ENCODE data around the gene BPI. TPM values are rescaled to one million over a fixed set of nuclear protein-coding genes. Genes with fewer than 3 reads are reported as not detected.
"Not testable (repeated sequence)": the region's sequence is repeated elsewhere in the genome, so short reads cannot be mapped to it uniquely, and the experiment has no call there.

The BPI gene
- total and polyA plus RNA-seq, 8 donors: 0.35 to 3.2 (median 0.79) TPM

DNA sequence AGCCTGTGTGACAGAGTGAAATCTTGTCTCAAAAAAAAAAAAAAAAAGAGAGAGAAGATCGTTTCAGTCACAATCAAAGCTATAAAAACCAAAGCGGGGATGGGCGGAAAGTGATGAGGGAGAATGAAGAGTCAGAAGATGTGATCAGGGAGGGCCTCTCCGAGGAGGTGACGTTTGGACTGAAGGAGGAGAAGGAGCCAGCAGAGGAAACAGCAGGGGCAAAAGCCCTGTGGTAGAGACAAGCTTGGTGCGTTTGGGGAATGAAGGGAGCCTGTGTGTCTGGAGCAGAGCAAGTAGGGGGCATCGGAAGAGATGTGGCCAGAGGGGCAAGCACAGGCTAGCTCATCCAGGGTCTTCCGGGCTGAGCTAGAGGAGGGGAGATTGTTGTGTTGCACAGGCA is 27.9 kb downstream of the BPI start:
- intact Hi-C loops (cut with DNase I): no loop called here
- H3K4me1 ChIP-seq: no peaks in the 10 kb centered on the region
- TF ChIP-seq, protein P1, sequence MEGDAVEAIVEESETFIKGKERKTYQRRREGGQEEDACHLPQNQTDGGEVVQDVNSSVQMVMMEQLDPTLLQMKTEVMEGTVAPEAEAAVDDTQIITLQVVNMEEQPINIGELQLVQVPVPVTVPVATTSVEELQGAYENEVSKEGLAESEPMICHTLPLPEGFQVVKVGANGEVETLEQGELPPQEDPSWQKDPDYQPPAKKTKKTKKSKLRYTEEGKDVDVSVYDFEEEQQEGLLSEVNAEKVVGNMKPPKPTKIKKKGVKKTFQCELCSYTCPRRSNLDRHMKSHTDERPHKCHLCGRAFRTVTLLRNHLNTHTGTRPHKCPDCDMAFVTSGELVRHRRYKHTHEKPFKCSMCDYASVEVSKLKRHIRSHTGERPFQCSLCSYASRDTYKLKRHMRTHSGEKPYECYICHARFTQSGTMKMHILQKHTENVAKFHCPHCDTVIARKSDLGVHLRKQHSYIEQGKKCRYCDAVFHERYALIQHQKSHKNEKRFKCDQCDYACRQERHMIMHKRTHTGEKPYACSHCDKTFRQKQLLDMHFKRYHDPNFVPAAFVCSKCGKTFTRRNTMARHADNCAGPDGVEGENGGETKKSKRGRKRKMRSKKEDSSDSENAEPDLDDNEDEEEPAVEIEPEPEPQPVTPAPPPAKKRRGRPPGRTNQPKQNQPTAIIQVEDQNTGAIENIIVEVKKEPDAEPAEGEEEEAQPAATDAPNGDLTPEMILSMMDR (IDR thresholded peaks at IDR 0.05): no peak
- DNase-seq (no peak), ATAC-seq (no peak)
- H3K27ac ChIP-seq: no peak overlapping the region
- H3K4me3 ChIP-seq: no peak overlapping the region
- peaks cover 0 to 43% of the 10 kb centered on the region in 2 donors for H3K27me3 ChIP-seq
- peaks cover 0 to 16% of the 10 kb centered on the region in 2 donors for H3K36me3 ChIP-seq
- H3K9me3 ChIP-seq: no peaks in the 10 kb centered on the region

DNA sequence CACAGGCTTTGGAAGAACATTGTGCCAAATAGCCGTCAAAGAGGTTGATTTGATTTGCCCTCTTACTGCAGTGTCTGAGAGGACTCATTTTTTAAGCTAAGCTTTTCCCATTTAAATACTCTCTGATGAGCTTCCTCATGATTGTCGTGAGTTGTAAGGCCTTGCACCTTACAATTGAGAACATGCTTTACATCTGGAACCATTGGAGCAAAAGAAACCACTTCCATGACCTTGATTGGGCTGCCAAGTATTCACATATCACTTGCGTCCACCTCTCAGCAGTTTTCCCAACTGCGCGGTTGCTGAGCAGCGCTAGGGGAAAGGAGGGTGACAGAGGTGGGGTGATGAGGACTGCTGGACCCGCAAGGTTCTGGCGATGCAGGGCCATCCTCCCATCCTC is 30.1 kb downstream of the BPI start:
- intact Hi-C loops (cut with DNase I): no loop called here
- ATAC-seq: no peak

DNA sequence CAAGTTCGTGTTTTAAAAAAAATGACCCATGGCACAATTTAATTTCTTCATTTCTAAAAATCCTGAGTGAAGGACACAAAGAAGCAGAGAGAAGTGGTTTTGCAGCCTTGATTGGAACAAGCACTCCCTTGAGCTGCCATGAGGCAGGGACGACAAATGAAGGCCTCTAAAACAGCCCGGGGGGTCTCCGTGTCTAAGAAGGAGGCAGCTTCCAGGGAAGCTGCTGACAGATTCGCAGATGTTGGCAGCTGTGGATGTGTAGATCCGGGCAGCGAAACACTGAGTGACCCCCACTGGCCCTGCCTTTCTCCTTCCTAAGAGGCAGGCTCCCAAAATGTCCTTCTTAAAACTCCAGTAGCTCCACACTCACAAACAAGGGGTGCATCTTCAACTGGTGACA is 32.8 kb downstream of the BPI start:
- no peak for ATAC-seq
- peaks cover 0 to 3% of the 10 kb centered on the region in 2 donors for H3K36me3 ChIP-seq
- TF ChIP-seq, protein P1 (IDR thresholded peaks at IDR 0.05): no peak
- H3K4me1 ChIP-seq: no peaks in the 10 kb centered on the region
- intact Hi-C loops (cut with DNase I): no loop called here
- no peak overlapping the region for H3K4me3 ChIP-seq
- peak in 1 of 4 donors; percentile 37 for DNase-seq
- no peak overlapping the region for H3K27ac ChIP-seq
- peaks cover 0 to 8% of the 10 kb centered on the region in 2 donors for H3K9me3 ChIP-seq
- H3K27me3 ChIP-seq: peaks cover 0 to 31% of the 10 kb centered on the region in 2 donors

More for the DNA sequence above, 30.1 kb downstream of the BPI start:
- H3K27ac ChIP-seq: no peak overlapping the region
- TF ChIP-seq, protein P1 (IDR thresholded peaks at IDR 0.05): no peak
- H3K4me1 ChIP-seq: no peaks in the 10 kb centered on the region
- no peak for DNase-seq
- peaks cover 0 to 8% of the 10 kb centered on the region in 2 donors for H3K9me3 ChIP-seq
- peaks cover 0 to 3% of the 10 kb centered on the region in 2 donors for H3K36me3 ChIP-seq
- H3K27me3 ChIP-seq: peaks cover 0 to 40% of the 10 kb centered on the region in 2 donors
- no peak overlapping the region for H3K4me3 ChIP-seq

DNA sequence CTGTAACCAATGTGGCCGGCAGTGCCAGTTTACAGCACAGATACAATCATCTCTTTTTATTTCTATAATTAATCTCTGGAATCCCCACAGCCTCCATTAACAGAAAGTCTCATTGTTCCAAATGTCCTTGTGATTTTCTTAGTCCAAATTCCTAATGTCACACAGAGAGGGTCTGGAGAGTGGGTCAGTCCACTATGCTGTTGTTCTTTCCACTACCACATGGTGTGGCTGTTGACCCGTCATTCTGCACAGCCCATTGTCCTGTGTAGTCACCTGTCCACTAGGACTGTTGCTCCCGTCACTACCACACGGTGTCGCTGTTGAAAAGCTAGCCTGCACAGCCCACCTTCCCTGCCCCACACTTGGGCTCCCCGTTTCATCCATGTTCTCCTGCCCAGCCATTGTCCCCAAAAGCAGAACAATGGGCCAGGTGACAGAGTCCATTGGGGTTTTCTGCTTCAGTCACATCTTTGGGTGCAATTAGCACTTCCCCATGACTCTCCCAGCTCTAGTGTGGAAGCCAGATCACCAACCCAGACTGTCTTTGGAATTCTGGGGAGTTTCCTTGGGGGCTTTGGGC is 33.7 kb downstream of the BPI start:
- intact Hi-C loops (cut with DNase I): no loop called here
- no peak overlapping the region for H3K27ac ChIP-seq
- TF ChIP-seq, protein P1 (IDR thresholded peaks at IDR 0.05): no peak
- DNase-seq (no peak), ATAC-seq (peak; percentile 59)
- H3K4me1 ChIP-seq: no peaks in the 10 kb centered on the region
- no peak overlapping the region for H3K4me3 ChIP-seq
- peaks cover 0 to 8% of the 10 kb centered on the region in 2 donors for H3K9me3 ChIP-seq
- H3K36me3 ChIP-seq: peaks cover 0 to 3% of the 10 kb centered on the region in 2 donors
- H3K27me3 ChIP-seq: peaks cover 0 to 31% of the 10 kb centered on the region in 2 donors

DNA sequence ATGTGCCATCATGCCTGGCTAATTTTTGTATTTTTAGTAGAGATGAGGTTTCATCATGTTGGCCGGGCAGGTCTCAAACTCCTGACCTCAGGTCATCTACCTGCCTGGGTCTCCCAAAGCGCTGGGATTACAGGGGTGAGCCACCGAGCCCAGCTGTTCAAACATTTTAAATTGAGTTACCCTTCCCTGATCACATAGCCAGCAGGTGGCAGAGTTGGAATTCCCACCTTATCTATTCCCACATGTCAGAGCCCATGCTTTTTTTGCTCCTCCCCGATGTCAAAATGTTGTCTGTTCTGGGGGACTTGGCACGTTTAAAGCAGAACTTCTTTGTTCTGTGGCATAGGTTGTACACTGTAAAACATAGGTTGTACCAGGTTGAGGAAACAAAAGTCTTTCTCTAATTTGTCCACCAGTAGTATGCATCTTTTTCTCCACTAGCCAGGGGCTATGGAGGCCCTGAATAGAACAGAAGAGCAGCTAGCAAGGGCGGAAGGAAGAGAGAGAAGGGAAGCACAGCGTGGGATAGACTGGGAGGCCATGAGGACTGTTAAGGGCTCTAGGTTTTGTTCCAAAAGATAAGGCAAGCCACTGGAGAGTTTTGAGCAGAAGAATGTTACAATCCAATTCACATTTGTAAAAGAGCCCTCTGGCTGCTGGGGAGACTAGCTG is 35.0 kb downstream of the BPI start:
- intact Hi-C loops (cut with DNase I): no loop called here
- H3K36me3 ChIP-seq: peaks cover 0 to 3% of the 10 kb centered on the region in 2 donors

DNA sequence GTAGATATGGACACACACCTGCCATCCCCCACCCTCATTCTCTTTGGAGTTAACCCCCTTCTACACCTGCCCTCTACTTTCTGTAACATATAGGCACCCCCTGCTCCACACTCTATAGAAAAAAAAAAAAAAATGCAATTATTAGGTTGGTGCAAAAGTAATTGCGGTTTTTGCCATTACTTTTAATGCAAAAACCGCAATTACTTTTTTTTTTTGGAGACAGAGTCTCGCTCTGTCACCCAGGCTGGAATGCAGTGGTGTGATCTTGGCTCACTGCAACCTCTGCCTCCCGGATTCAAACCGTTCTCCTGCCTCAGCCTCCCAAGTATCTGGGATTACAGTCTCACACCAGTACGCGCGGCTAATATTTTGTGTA is 35.6 kb downstream of the BPI start:
- H3K4me3 ChIP-seq; H3K4me1 ChIP-seq; DNase-seq; ATAC-seq; H3K36me3 ChIP-seq; H3K27ac ChIP-seq; H3K9me3 ChIP-seq; intact Hi-C loops (cut with DNase I): not testable (repeated sequence)
- peaks cover 0 to 28% of the 10 kb centered on the region in 2 donors for H3K27me3 ChIP-seq

More for the DNA sequence above, 35.0 kb downstream of the BPI start:
- peaks cover 0 to 31% of the 10 kb centered on the region in 2 donors for H3K27me3 ChIP-seq
- peaks cover 0 to 8% of the 10 kb centered on the region in 2 donors for H3K9me3 ChIP-seq
- peaks cover 0 to 5% of the 10 kb centered on the region in 2 donors for H3K4me1 ChIP-seq
- DNase-seq: peak in 1 of 4 donors; percentile 13
- TF ChIP-seq, protein P1 (IDR thresholded peaks at IDR 0.05): no peak
- H3K27ac ChIP-seq: no peak overlapping the region
- no peak for ATAC-seq
- no peak overlapping the region for H3K4me3 ChIP-seq

All from left lung (tissue), 10 donors.